ENCODE results near the gene MAP2K5.

MAP2K5 gene

DNA sequence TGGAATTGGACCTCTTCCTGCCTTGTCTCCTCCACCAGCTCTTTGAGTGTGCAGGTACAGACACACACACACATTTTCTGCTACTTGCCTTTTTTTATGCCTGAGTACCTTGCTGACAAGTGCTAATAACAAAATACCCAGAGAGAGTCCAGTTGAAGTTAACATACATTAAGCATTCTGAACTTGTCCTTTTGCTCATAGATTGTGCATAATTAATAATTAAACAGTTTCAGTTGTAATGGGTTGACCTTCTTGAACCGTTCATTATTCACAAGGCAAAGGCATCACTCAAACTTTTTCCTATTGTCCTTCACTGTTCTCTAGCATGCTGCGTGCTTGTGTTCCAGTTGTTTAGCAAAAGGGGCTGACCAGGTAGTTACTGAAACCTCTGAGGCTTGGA, 223.2 kb downstream of the MAP2K5 start:
- DNase-seq = no peak

DNA sequence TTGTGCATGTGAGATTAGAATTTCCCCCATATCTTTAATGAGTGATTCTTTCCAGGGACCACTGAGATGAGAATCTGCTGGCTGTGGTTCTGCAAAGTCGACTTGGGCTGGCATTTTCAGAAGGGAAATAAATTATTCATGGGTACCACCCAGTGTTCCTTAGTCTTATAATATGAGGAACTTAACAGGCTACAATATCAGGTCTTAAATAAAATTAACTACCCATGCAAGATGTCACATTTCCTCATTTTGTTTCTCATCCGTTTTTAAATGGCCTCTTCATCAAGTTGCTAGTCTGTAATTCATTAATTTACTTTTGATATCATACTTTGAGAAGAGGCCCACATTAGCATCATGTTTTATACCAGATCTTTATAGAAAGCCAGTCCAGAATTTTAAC, 224.5 kb downstream of the MAP2K5 start:
- no peak for DNase-seq

DNA sequence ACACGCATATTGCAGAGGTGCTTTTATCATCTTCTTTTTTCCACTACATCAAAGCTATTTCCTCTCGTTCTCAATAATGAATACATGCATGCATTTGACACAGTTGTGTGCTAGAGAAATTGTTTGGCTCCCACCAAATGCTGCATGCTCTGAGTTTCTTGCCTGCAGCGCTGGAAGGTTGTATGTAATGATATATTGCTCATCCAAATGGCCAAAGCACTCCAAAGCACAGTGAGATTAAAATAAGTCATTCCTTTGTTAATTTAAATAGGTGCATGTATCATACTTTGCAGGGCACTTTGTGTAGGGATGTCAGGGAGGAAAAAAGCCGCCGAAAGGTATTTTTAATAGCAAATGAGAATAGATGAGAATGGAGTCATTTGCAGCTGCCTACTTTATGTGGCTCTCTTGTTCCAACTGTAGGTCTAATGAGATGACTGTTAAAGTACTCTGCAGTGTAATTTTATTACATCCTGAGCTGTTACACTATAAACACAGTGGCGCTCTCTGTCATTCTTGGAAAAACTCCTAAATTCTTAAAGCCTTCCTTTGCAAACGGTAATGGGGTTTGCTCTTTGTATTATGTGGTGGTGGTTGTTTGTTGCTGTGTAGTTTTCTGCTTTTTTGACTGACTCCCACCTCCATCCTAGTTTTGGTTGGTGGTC, 225.9 kb downstream of the MAP2K5 start:
- no peak for DNase-seq

DNA sequence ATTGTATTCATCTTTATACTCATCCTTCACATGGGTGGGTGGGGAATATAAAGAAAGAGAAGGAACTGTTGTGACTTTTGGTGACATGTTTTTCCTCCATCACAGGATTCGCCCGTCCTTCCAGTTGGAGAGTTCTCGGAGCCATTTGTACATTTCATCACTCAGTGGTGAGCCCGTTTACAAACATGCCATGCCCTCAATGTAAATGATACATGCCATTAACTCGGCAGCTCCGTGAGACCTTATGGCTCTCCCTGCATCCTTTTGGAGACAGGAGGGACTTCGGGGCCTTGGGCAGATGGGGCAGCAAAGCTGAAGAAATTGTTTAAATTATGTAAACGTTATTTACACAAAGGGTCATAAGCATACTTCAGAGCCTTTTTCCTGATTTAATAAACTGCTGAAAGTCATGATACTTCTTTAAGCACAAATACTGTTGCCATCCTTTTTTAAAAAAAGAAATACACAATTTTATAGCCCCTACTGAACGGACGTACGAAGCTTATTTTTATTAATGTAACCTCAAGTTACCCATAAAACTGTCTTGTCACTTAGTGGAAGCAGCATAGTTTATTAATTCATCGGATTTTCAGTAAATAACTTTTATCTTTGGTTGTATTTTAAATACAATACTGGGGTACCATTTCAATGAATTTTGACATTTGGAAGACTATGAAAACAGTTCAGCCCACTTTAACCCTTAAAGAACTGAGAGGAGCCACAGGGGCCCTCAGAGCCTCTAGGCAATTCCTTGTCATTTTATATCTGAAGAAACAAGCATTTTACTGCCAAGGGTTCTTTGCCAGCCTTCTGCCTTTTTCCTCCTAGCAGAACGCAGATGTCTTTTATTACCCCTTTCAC, 227.2 kb downstream of the MAP2K5 start:
- DNase-seq = no peak

DNA sequence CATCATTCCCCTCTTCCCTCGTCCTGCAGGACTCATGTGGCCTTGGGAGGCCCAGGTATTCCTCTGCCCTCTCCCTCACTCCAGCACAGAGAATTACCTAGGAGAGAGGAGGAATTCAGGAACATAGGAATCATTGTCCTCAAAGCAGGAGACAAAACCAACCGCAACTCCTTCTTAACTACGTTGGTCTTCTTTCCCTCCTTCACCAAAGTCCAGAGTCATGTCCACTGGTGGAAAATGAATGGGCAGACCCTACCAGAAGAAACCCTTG, 227.8 kb downstream of the MAP2K5 start:
- DNase-seq = no peak

DNA sequence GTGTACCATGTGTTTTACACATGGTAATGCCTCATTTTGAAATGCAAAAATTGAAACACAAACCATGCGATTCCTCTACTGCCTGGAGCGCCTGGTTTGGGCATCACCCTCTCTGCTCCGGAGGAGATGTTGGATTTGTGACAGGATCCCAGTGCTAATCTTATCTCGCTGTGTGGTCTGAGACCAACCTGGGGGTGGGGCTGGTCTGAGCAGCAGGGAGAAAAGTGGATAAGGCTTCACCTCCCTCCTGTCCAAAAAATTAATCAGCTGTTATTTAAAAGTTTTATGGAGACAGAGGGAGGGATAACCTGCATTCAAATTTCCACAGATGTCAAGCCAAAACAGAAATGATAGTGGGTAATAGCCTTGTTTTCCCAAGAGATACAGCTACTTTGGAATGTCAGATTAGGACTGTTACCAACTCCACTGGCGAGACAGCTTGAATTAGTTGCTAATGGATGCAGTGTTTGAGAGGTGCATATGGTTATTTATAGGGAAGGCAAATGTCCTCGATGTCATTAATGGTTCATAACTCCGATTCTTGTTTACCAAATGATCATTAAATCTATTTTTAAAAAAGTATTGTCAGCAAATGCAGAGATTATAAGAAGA, 228.8 kb downstream of the MAP2K5 start:
- no peak for DNase-seq

DNA sequence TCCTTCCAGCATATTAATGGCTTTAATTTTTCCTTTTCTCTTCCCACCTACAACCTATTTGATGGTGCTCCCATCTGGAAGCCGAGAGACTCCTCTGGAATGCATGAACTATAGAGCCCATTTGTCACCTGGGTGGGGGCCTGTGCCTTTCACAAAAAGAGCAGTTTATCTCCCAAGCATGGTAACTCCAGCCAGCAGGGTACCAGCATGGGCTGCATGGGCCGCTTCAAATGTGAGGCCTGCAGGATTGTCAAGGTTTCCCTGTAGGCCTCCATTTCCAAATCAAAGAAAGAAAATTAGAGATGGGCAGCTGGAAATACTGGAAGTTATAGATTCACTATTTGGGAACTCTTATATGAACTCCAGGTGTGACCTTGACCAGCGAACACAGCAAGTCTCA, 232.1 kb downstream of the MAP2K5 start:
- no peak for DNase-seq

DNA sequence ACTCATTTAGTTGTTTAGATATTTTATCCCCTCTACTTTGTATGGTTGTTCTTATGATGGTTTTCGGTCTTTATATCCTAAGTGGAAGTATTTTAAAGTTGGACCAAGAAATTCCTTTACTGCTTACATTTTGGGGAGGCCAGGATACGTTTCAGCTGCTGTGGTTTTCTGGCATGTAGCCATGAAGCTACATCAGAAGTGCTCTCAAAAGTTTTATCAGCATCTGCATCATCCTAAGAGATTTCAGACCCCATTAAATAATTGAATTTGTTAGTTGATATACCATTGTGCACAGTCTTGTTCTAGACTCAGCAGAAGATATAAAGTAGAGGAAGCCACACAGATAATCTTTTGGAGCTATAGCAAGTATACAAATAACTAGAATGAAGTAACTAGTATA, 232.7 kb downstream of the MAP2K5 start:
- DNase-seq = no peak

DNA sequence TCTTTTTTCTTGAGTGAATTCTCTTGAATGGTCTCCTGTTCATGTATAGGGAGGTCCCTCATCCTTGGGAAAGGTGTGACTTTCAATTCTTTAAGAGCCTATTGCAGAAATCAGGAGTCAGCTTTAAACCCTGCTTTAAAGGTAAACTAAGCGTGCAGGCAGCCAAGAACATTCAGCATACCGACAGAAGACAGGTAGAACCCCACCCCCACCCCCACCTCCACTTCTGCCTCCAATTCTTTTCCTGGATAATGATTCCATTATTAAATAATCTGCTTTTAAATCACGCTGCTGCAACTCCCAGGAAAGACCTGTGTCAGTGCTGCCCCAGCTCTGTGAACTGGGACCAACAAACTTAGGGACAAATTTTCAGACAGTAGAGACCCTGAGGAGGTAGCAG, 233.5 kb downstream of the MAP2K5 start:
- no peak for DNase-seq

DNA sequence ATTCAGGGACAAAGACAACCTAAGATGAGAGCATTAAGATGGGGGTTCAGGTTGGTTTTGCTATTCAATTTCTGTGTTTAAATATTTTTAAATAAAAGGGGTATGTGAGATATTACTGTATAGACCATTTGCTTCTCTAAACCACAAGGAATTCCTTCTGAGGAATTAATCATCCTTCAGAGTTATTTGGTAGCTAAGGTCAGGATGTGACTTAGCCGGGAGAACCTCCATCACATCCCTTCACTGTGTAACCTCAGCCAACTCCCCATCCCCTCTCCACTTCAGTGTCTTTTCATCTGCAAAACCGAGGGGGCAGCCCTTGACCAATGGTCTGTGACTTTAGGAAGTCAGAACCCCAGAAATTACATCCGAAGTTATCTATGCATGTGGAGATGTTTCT, 234.1 kb downstream of the MAP2K5 start:
- DNase-seq = no peak

DNA sequence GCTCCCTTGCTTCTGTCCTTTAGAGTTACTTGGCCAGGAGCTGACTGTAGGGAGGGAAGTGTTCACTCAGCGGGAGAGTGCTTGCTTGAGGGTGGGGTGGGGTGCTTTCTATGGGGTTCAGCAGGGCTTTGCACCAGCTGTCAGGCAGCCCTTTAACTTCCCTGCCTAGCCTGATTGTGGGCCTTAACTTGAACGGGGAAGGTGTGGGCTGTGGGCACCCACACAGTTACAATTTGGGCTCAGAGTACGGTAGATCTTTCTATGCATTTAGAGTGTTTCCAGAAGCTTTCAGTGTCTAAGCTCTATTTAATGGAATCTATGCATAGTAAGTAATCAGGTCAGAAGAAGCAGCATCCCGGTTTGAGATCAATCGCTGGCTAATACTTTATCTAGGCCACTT, 234.6 kb downstream of the MAP2K5 start:
- no peak for DNase-seq

DNA sequence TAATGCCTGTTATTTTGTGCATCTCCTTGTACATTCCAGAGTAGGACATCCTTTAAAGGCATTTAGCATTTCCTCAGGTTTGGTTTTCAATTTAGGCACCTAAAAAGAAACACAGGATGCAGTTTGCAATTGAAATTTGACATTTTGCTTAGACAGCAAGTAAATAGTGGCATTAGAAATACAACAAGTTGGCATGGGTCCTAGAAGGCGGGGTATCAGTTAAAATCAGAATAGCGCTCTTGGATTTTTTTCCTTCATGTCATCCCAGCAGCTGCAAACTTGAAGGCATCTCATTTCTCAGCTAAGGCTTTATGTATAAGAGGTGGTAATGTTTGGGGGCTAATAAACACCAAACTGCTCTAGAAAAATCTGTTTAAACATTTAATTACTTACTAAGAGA, 235.3 kb downstream of the MAP2K5 start:
- no peak for DNase-seq

DNA sequence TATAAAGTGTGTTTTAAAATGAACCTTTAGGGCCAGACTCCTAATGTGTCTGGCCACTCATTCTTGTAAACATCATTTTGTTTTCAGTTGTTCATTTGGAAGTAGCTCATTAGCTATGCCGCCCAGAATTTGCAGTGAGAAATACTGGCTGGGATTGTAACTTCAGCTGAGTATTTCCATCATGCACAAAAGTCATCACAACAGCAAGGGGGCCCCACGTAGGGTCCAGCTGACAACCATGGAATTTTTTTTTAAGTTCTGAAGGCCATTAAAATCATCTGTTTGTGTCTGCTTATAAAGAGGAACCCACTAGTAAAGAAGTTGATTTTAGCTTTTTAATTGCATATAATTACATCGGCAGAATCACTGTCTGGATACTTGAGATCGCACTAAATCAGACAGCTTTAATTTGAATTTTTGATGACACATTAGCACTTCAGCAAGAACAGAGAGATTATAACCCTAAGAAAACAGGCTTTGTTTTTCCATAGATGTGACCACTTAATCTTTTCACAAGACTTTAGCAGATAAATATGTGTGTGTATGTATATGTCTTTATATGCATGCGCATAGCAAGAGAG, 236.6 kb downstream of the MAP2K5 start:
- DNase-seq = no peak

DNA sequence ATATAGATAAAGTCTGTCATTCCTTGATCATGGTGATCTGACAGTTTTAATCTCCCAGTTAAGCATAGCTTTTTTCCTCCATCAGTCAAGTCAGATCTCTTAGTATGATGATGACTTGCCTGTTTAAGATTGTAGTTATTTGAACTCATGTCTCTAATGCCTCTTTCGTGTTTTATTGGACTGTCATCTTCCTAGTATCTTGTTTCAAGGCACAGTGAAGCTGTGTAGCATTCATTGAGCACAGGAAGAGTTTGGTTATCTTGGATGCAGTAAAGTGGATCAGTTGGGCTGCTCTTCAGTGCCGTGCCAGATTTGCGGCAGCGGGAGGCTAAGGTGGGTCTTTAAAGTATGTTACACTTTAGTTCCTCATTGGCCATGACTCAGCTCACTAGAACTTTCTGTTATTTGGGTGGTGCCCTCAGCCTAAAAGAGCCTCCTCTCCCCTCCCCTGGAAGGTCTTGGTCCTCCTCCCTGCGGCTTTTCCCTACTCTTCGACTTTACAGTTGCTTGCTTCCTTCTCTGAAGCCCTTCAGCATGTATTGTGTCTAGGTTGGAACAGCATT, 237.1 kb downstream of the MAP2K5 start:
- no peak for DNase-seq

DNA sequence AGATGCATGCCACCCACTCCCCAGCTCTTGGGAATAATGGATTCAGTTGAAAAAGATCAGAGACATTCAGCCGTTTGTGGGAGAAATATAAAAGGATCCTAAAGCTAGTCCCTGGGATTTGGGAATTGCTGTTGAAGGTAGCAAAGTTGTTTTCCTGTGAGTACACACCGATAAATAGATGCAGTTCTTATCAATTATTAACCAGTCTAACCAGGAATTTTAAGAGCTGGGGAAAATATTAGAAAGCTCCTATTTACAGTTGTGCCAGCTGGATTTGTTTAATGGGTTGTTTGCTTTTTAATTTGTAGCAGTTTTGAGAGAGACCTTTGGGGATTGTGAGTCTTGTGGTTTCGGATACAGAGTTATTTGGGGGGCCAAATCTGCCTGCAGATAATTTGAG, 238.6 kb downstream of the MAP2K5 start:
- DNase-seq = no peak

DNA sequence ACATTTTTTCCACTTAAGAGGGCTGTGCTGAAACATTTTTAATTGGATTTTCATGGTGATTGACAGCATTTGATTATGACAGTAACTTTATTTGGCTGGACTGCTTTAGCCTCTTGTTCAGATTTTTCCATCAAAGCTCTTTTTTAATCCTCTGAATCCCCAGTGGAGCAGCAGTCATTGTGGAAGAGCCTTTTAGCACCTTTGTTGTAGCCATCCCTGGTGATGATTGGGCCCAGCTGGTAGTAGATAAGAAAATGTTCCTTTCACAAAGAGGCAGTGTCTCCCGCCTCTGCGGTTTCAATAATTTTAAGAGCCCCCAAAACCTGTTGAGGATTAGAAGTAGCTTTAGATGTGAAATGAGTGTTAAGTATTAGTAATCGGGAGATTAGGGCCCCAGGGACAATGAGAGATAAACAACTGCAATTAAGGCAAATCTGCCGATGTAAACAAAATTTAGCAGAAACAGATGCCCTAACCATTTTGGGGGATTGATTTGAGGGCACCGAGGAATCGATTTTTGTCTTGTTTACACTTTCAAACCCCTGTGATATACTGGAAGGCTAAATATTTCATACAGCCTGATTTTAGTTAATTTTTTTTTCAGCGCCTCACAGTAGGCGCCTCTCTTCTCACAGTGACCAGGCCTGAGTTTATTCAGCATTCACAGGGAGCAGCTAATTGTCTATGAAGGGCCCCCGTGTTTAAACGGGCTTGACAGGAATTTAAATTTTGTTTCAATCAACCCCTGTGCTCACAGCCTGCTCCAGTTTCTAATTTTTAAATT, 239.6 kb downstream of the MAP2K5 start:
- DNase-seq = no peak

DNA sequence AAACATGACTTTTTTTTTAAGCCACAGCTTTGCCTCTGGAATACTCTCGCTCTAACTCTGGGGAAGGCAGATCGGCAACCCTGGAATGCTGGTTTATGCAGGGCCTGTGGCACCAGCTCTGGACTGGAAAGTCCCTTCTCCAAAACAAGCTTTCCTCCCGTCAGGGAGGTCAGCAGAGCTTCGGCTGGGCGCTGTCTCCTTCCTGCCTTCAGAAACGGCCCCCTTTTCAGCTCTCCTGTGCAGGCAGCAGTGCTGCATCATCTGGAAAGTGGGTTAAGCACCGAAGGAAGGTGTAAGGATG, 240.1 kb downstream of the MAP2K5 start:
- DNase-seq = no peak

DNA sequence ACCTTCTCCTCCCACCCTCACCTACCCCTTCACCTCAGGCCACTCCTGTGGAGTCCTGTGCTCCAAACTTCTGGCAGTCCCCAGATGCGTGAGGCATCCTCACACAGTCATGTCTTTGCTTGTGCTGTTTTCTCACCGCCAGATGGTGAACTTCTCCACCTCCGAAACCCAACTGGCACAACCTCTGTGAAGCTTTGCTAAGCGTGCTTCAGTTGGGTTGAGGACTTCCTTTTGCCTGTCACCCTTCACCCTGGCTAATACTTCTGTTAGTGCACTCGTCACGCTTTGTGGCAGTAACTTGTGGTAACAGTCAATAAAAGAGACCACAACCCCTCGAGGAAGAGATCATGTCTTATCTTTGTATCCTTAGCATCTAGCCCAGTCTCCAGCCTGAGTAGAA, 240.8 kb downstream of the MAP2K5 start:
- peak; percentile 64 for DNase-seq

DNA sequence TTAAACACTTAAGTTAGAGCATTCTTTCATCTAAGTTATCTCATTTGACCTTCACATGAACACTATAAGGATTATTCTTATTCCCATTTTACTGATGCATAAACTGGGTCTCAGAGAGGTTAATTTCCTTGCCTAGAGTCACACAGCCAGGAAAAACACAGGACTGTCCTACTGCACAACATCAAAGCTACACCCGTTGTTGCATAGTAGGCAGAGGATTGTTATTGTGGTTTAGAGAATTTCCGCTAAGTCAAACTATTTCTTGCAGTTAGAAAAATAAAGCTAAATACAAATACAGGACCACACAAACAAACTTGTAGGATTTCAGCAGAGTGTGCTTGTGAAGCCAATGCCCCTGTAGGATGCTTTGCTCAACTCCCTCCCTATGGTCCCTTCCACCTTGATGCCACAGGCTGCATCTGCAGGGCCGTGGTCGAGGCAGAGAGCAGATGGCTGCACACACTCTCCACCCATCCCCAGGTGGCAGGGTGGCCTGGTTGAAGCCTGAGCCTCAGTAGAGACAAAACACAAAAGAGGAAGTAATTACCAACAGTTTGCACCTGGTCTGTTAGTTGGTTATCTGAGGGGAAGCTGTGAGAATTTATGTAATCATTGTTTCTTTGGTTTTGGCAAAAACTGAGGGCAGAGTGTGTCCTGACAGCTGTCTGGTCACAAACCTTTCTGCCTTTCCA, 241.7 kb downstream of the MAP2K5 start:
- peak; percentile 16 for DNase-seq

DNA sequence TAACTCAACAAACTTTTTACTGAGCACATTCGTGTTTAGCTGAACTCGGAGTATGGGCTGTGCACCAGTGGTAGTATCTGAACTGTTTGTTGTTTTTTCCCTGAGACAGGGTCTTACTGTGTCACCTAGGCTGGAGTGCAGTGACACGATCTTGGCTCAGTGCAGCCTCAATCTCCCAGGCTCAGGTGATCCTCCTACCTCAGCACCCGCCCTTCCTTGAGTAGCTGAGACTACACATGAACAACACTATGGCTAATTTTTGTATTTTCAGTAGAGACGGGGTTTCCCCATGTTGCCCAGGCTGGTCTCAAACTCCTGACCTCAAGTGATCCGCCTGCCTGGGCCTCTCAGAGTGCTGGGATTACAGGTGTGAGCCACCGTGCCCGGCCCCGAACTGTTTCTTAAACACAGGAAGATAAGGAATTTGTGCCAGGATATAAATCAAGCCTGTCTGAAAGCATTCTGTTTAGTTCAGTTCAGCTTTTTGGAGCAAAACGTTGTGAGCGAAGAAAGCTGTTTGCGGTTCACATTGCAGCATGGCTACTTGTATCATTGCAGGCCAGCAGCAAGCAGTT, 242.4 kb downstream of the MAP2K5 start:
- no peak for DNase-seq

DNA sequence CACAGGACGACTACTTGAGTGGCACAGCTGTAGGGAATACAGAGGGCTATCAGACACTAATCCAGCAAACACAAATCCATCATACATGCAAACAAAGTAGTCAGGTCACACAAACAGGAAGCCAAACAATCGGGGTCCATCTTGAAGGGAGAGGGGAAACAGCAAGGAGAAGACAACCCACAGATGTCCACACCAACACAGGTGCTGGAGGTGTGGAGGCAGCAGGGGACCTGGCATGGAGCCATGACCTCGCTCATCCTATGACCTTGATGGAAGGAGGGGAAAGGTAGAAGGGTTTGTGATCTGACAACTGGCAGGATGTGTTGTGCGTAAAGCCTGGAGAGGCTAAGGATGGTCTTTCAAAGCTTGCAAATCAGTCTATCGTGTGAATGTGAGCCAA, 242.9 kb downstream of the MAP2K5 start:
- DNase-seq = no peak

DNA sequence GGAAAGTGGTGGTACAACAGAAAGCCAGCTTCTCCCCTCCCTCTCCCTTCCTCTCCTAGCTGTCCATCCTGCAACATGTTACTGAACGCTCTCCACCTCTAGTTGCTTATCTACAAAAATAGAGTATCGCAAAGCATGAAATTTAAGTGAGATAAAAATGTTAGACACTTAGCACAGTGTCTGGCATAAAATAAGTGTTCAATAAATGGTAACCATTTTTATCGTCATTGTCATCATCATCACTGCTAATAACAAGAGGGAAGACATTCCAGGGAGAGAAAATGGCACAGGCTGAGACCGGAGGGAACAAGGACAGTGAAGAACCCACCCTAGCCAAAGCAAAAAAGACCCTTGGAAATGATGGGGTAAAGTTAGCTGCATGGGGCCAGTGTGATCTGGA, 244.1 kb downstream of the MAP2K5 start:
- no peak for DNase-seq

All from CD4-positive, alpha-beta T cell treated with Interleukin-17A for 4 hours (primary cell).